Right forelimb (tissue), 1 donor: ENCODE data around the gene NDUFS3.
"Not testable (repeated sequence)": the region's sequence is repeated elsewhere in the genome, so short reads cannot be mapped to it uniquely, and the experiment has no call there.

Experiments used
- DNase-seq: peaks from one replicate; pipeline ENCODE4 v3.0.0-alpha.2; 2018

NDUFS3 gene

GRCh38 chr11:47578524-47579494, at the start of gene NDUFS3, which contains the start of gene KBTBD4:
NDUFS3 (plus strand) TSS chr11:47579074; CDS start chr11:47579092, 18 bp downstream.
KBTBD4 (minus strand) TSS chr11:47578970; CDS start chr11:47578951, 19 bp downstream.
- DNase-seq: peak; percentile 95

GRCh38 chr11:47529951-47530350, 48.9 kb upstream of the NDUFS3 start:
- DNase-seq: no peak

- DNase-seq: not testable (repeated sequence)
These were observed 48.2 kb upstream of the NDUFS3 start for GRCh38 chr11:47530721-47531120.

- DNase-seq: no peak
These were observed 47.2 kb upstream of the NDUFS3 start for GRCh38 chr11:47531666-47532065.

GRCh38 chr11:47532597-47533213, 46.2 kb upstream of the NDUFS3 start:
- no peak for DNase-seq

- no peak for DNase-seq
These were observed 45.2 kb upstream of the NDUFS3 start for GRCh38 chr11:47533690-47534151.

GRCh38 chr11:47534704-47535251, 44.1 kb upstream of the NDUFS3 start:
- no peak for DNase-seq

GRCh38 chr11:47536915-47537314, 42.0 kb upstream of the NDUFS3 start:
- no peak for DNase-seq

GRCh38 chr11:47538741-47539565, 39.9 kb upstream of the NDUFS3 start:
- no peak for DNase-seq

GRCh38 chr11:47539681-47540039, 39.2 kb upstream of the NDUFS3 start:
- DNase-seq: no peak

- DNase-seq: no peak
These were observed 37.8 kb upstream of the NDUFS3 start for GRCh38 chr11:47541070-47541469.

- DNase-seq: no peak
These were observed 33.6 kb upstream of the NDUFS3 start for GRCh38 chr11:47545298-47545697.

GRCh38 chr11:47546274-47546673, 32.6 kb upstream of the NDUFS3 start:
- not testable (repeated sequence) for DNase-seq

- DNase-seq: no peak
These were observed 28.4 kb upstream of the NDUFS3 start for GRCh38 chr11:47550288-47551047.

GRCh38 chr11:47551086-47551485, 27.8 kb upstream of the NDUFS3 start:
- DNase-seq: no peak

- DNase-seq: no peak
These were observed 26.8 kb upstream of the NDUFS3 start for GRCh38 chr11:47552056-47552565.

GRCh38 chr11:47552566-47553405, 26.1 kb upstream of the NDUFS3 start, which contains the start of gene CELF1:
CELF1 (minus strand) TSS chr11:47553132; CDS start chr11:47499523, 53,609 bp downstream.
- peak; percentile 94 for DNase-seq

- DNase-seq: no peak
These were observed 25.5 kb upstream of the NDUFS3 start for GRCh38 chr11:47553406-47553743.

GRCh38 chr11:47557004-47557403, 21.9 kb upstream of the NDUFS3 start:
- DNase-seq: not testable (repeated sequence)

GRCh38 chr11:47558695-47559094, 20.2 kb upstream of the NDUFS3 start:
- DNase-seq: no peak

- no peak for DNase-seq
These were observed 18.4 kb upstream of the NDUFS3 start for GRCh38 chr11:47560426-47560825.
